Measurements from ENCODE around the gene KRTAP4-11. TPM values are rescaled to one million over a fixed set of nuclear protein-coding genes. Genes with fewer than 3 reads are reported as not detected.
A peak's percentile ranks its signal among the peaks of the same experiment; 100 is the strongest.
"Not testable (repeated sequence)": the region's sequence is repeated elsewhere in the genome, so short reads cannot be mapped to it uniquely, and the experiment has no call there.

The KRTAP4-11 gene
- polyA plus RNA-seq, 1 experiment: not detected

- no peak for DNase-seq (ENCODE audit: low read depth)
- CTCF ChIA-PET: no interaction called here
- Histone ChIP-seq H3K36me3 (ENCODE audit: control insufficient read depth, insufficient read depth, low read length) (no peaks in the 10 kb centered on the region), H3K27me3 (ENCODE audit: control insufficient read depth, insufficient read depth, low read length) (no peaks in the 10 kb centered on the region), H3K4me3 (ENCODE audit: low read depth, low read length) (no peak overlapping the region)
- TF ChIP-seq CTCF (IDR thresholded peaks at IDR 0.05; ENCODE audit: insufficient read depth, low read depth, low read length): no peak
- POLR2A ChIA-PET: no interaction called here
Observed at GRCh38 chr17:41144846-41145245, 26.7 kb upstream of the KRTAP4-11 start.

GRCh38 chr17:41141361-41141760, 23.2 kb upstream of the KRTAP4-11 start:
- POLR2A ChIA-PET: no interaction called here

GRCh38 chr17:41140360-41141131, 22.4 kb upstream of the KRTAP4-11 start, which contains the start of gene KRTAP4-6:
TSS of gene KRTAP4-6 (minus strand) at chr17:41140544. CDS start at chr17:41140487, 57 bp downstream.
- H3K36me3 ChIP-seq (ENCODE audit: control insufficient read depth, insufficient read depth, low read length): no peaks in the 10 kb centered on the region
- POLR2A ChIA-PET: no interaction called here
- DNase-seq (ENCODE audit: low read depth): peak; percentile 60
- no peaks in the 10 kb centered on the region for H3K27me3 ChIP-seq (ENCODE audit: control insufficient read depth, insufficient read depth, low read length)
- CTCF ChIA-PET: no interaction called here
- no peak within 1 kb of the TSS for H3K4me3 ChIP-seq (ENCODE audit: low read depth, low read length)
- no peak for TF ChIP-seq CTCF (IDR thresholded peaks at IDR 0.05; ENCODE audit: insufficient read depth, low read depth, low read length)

More at GRCh38 chr17:41141361-41141760, 23.2 kb upstream of the KRTAP4-11 start:
- Histone ChIP-seq H3K4me3 (ENCODE audit: low read depth, low read length) (no peak overlapping the region), H3K36me3 (ENCODE audit: control insufficient read depth, insufficient read depth, low read length) (no peaks in the 10 kb centered on the region), H3K27me3 (ENCODE audit: control insufficient read depth, insufficient read depth, low read length) (no peaks in the 10 kb centered on the region)
- DNase-seq (ENCODE audit: low read depth): no peak
- TF ChIP-seq CTCF (IDR thresholded peaks at IDR 0.05; ENCODE audit: insufficient read depth, low read depth, low read length): no peak
- CTCF ChIA-PET: interaction anchor here (0.6 kb wide), 1 partner anchor 270 kb away, joined by 3 read pairs; no protein-coding TSS in a partner anchor

- POLR2A ChIA-PET; H3K36me3 ChIP-seq (ENCODE audit: control insufficient read depth, insufficient read depth, low read length); DNase-seq (ENCODE audit: low read depth); H3K27me3 ChIP-seq (ENCODE audit: control insufficient read depth, insufficient read depth, low read length); H3K4me3 ChIP-seq (ENCODE audit: low read depth, low read length): not testable (repeated sequence)
- CTCF ChIA-PET: interaction anchor here (0.7 kb wide), 1 partner anchor 410 kb away, joined by 3 read pairs; no protein-coding TSS in a partner anchor
Observed at GRCh38 chr17:41139865-41140264, 21.7 kb upstream of the KRTAP4-11 start.

- POLR2A ChIA-PET: interaction anchor here (0.6 kb wide), 1 partner anchor 78 kb away, joined by 3 read pairs; no protein-coding TSS in a partner anchor
- H3K27me3 ChIP-seq (ENCODE audit: control insufficient read depth, insufficient read depth, low read length): no peaks in the 10 kb centered on the region
- no peak overlapping the region for H3K4me3 ChIP-seq (ENCODE audit: low read depth, low read length)
- no peak for TF ChIP-seq CTCF (IDR thresholded peaks at IDR 0.05; ENCODE audit: insufficient read depth, low read depth, low read length)
- DNase-seq (ENCODE audit: low read depth): no peak
- CTCF ChIA-PET: interaction anchor here (0.7 kb wide), 1 partner anchor 248 kb away, joined by 3 read pairs; no protein-coding TSS in a partner anchor
- no peaks in the 10 kb centered on the region for H3K36me3 ChIP-seq (ENCODE audit: control insufficient read depth, insufficient read depth, low read length)
Observed at GRCh38 chr17:41133880-41134735, 15.9 kb upstream of the KRTAP4-11 start.

All from BJ (cell line).